NCI-H526 (cell line): Measurements from ENCODE around the gene KLHDC8A.

Source experiments
- DNase-seq, 2 experiments: peaks; one replicate each; lab custom pipeline; 2025; lab: John Stamatoyannopoulos, UW

Gene KLHDC8A

DNA sequence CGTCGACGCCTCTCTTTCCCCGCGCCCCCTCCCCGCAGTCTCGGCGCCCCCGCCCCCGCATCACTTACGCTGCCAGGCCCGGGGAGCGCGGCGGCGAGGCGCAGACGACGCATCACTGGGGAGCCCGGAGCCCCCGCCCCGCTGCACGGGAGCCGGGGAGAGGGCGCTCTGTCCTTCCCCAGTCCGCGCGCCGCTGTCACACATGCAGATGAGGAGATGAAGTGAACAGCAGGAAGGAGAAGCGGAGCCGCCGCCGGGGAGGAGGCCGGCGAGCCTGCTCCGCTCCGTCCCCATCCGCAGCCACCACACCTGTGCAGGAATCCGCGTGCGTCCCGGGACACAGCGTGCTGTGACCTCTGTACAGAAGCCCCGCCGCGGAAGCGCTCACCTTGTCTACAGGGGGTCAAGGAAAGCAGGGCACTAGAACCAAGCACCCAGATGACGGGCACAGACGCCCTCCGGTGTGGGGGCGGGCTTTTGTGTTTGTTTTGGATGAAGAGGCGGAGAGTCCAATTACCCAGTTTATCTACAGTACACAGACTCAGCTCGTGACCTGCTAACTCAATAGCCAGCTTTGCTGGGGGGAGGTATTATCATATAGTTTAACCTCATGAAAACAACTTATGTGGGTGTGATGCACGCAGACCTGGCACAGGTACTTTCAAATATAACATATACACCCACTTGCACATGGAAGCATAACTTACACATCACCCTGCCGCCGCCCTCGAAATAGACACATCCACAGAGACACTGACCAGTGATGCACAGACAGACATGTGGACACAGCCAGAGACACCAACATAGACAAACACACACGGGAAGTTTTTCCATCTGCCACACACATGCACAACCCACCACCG, 12.4 kb downstream of the KLHDC8A start:
- peak in 1 of 2 experiments; percentile 42 for DNase-seq

DNA sequence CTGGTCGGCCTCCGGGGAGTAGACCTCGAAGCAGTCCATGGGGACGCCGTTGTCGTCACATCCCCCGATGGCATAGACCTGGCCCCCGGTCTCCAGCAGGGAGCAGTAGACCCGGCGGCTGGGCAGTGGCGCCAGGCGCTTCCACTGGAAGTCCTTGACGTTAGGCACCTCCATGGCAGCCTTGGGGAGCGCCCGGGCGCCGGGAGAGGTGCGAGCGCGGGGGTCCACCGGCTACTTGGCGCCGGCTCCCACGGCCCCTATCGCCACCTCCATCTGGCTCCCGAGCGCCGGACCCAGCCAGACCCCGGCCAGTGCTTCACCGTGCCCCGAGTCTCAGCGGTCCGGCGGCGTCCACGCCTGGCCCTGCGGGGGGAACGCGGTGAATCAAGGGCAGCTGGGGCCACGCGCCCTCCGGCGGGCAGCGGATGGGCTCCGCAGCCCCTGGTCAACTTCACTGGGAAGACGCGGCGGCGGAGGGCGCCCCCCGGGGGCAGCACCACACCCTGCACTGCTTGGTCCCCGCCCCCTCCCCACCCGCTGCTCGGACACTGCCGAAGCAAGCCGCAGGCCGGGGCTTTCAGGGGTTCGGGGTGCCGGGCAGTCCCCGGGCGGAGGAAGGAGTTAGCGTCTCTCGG, 13.2 kb downstream of the KLHDC8A start:
- DNase-seq = peak in 1 of 2 experiments; percentile 59

DNA sequence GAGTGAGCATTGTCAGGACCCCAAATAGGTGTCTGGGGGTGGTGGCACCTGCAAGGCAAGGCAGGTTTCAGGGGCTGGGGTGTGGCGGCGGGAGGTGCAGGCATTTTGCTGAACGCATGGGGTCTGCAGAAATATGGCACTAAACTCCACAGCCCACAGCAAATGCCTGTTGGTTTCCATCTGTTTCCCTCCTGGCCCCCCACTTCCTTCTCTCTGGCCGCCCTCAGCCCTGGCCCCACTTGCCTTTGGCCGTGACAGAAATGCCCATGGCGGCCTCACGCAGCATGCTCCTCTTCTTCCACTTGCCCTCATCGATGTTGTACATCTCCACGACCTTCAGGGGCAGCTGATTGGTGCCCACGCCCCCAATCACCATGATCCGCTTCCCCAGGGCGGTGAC, 13.7 kb downstream of the KLHDC8A start:
- no peak for DNase-seq

DNA sequence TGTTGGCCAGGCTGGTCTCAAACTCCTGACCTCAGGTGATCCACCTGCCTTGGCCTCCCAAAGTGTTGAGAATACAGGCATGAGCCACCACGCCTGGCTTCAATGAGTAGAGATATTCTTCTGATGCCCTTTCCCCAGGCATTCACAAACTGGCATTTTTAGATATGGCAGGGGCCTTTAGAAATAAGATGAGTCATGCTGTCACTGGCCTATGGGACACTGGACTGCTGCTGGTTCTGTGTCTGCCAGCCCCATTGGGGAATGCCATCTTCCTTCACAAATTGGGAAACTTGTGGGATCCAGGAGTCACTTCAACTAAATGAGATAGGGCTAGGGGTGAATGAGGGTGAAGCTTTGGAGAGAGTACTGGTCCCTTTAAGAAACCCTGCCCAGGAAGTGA, 16.0 kb downstream of the KLHDC8A start:
- DNase-seq = no peak

DNA sequence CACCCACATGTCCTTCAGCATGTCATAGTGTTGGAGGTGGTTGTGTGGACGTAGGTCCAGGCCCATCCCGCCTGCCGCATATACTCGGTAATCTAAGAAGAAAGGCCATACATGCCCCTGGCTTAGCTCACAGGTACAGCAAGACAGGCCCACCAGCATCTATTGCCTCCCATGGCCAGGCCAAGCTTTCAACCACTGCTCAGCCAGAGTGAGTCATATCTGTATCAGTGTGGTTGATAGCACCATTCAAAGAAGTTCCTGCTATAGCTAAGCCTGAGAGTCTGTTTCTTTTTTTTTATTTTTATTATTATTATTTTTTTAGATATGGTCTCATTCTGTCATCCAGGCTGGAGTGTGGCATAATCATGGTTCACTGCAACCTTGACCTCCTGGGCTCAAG, 17.0 kb downstream of the KLHDC8A start:
- DNase-seq = no peak

DNA sequence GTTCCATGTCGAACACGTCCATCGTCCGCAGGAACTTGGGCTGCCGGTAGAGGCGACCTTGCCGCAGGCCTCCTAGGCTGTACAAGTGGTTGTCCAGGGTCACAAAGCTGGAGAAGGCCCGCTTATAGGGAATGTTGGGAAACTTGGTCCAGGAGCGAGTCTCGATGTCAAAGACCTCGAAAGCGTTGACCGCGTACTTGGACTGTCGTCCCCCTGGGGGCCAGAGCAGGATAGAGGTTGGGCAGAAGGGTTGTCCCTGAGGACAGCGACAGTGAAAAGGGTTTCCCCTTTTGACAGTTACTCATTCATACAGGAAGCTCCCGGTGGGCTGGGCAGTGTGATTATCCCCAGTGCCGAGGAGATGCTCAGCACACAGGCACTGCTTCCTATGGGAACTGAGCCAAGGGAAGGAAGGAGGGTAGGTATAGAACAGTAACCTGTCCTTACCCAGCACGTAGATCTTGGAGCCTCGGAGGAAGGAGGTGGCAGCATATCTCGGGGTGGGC, 17.5 kb downstream of the KLHDC8A start:
- no peak for DNase-seq

DNA sequence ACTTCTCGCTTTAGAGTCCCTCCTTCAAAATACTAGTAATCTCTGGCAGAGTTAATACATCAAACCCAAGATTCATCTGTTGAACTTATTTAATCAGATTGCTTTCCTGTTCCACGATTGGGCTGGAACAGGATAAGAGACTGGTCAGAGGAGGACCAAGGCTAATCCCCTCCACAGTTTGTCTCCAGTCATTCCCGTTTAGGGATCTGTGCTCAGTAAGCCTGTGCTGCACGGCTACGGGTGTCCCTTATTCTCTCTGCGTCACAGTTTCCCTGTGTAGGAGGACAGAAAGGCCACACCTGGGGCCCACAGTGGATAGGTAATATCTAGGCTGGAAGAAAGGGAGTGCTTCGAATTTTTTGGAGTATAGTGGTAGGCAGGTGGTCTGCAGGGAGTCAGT, 18.7 kb downstream of the KLHDC8A start:
- DNase-seq = no peak

DNA sequence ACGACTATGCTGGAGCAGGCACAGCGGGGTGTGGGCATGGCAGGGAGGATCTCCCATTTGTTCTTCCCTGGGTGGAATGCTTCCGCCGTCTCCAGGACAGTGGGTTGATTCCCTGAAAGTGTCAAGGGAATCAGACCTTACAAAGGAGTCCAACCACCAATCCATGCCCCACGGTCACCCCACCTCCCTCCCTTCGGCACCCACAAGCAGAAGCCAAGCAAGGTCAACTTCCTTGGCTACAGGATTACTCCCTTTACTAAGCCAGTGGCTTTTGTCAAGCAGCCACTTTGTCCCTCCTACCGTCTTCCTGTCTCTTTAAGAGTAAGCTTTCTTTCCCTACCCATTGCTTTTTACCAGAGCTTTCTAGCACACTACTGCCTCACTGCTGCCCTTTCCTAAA, 19.2 kb downstream of the KLHDC8A start:
- DNase-seq = no peak

DNA sequence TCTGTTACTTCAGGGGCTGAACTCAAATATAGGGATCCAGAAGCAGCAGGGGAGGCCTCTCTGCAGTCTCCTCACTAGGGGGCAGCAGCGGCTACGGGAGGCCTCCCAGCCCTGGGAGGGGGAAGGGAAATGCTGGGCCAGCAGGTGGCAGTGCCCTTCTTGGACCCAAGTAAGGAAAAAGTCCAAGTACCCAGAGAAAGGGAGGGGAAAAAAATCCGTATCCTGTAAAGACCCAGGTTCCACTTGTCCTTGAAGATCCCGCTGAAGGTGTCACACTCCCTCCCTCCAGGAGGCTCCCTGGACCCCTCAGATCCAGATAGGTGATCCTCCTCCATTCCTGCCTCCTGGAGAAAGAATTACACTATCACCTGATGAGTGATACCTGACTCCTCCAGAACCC, 21.0 kb downstream of the KLHDC8A start:
- DNase-seq = peak; percentile 57 to 81

DNA sequence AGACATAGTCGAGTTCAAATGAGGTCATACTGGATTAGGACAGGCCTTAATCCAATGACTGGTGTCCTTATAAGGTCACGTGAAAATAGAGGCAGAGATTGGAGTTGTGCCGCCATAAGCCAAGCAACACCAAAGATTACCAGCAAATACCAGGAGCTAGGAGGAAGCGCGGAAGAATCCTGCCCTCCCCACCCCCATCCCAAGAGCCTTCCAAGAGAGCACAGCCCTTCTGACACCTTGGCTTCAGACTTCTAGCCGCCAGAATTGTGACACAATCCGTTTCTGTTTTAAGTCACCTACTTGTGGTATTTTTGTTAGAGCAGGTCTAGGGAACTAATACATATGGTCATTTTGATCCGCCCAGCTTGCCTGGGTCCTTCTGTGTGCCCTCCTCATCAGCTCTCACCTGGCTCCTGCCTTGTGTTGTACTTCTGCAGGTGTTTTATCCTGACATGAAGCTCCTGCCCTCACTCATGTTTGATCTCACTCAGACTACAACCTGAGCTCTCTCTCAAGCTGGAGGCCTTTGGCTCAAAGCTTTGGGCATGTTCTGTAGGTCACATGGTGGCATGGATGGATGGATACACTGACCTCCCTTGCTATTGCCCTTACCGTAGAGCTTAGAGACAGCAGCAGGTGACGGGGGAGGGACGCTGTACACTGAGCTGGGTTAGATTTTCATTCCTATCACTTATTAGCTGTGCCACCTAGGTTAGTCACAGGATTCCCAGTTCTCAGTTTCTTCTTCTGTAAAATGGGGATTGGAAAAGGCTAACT, 24.5 kb downstream of the KLHDC8A start:
- DNase-seq = no peak

DNA sequence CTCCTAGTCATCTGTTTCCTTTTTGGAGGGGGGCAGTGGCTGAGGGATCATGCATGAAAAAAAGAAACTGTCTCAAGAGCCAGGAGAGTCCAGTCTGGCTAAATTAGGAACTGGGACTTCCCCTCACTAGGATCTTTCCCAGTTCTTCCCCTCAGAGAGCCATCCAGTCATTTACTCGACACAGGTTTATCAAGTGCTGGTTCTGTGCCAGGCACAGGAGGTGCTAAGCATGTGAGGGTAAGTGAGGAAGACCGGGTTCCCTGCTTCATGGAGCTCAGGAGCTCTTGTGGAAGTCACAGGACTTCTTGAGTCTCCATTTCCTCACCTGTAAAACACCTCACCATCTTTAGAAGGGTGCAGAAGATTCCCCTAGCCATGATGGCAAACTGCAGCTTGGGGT, 26.6 kb downstream of the KLHDC8A start:
- DNase-seq = no peak

DNA sequence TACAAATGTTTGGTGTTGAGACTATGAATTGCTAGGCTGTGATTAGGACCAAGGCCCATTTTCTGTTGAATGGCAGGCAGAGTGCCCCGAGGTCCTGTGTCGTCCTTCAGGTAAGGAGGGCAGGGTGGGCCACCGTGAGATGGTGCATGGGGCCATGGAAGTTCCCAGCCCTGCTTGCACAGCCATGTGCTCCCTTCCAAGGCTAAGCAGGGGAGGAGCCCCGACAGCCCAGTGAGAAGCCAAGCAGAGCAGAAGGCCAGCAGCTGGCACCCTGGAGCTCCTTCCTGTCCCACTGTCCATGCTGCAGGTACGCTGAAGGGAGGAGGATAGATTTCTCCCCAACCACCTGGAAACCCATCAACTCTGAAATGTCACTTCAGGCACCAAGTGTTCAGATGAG, 27.0 kb downstream of the KLHDC8A start:
- no peak for DNase-seq

DNA sequence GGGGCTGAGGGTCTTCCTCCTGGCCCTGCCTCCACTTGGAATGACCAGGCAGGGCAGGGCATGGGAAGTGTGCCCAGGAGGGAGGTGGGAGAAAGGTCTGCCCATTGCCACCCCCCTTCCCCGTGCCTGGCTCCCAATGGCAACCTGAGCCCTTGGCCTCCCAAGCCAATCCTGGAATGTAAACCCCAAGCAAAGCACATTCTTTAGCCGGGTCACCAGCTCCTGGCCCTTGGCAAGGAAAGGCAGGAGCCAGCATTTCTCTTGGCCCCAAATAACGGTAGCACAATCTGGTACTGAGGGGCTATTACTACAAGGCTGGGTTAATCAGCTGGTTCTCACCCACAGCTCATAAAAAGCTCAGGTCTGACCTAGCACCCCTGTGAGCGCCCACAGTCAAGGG, 28.2 kb downstream of the KLHDC8A start:
- DNase-seq = no peak

DNA sequence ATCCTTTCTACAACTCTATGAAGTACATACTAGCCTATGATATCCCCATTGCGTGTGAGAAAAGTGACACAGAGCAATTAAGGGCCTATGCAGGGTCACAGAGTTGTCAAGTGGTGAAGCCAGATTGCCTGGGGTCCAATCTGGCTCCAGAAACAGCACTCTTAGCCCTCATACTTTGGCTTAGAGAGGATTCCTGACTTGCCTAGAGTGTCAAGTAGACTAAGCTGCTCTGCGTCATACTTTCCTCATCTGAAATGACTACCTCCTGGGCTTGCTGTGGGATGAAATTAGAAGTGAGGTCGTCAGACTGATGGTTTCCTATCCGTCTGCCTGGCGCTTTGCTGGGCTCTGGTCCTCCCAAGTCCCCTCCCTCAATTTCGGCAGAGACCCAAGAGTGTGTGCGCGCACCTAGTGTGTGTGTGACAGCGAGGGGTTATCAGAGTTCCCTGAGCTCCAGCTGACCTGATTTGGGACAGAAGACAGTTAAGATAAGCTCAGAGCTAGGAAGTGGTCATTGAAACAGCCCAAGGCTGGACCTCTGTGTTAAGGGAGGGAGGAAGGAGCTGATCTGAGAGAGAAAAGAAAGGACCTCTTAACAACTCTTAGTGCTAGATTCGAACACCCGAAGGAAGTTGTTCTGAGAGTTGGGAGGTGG, 29.8 kb downstream of the KLHDC8A start:
- no peak for DNase-seq

DNA sequence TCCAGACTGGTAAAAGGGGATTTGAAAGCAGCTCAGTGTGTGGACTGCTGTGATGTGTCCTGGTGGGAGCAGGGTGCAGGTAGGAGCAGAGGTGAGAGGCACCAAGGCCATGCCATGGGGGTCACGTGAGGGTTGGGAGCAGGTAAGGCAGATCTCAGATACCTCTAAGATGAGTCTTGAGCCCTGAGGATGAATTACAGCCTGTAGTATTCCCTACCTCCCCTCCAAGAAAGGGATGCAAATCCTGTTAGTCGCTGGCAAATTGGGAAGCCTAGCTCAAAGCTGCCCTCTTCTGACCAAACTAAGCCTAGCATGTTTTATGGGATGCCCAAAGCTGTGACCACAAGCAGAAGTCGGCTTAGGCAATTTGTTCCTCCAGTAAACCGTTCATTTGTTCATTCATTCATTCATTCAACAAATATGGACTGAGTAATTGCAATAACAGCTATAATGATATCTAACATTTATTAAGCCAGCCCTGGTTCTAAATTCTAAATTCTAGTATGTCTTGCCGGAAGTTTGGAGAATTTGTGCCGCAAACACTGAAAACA, 31.3 kb downstream of the KLHDC8A start:
- DNase-seq = peak; percentile 8 to 70

DNA sequence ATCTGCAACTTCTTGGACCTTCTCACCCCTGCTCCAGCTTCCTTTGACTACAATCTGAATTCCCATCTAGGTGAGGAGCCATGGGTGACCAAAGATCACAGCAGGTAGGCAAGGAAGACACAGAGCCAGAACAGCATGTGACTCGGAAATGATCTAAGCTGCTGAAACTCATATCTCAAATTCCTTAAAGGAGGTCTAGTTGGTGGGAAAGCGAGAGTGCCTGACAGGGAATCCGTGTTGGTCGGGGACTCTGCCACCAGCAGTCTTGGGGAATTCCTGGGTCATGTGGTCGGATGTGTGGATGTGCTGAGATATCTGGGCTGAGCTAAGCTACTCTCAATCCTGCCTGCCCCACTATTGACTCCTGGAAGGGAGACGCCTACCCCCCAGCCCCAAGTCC, 31.9 kb downstream of the KLHDC8A start:
- DNase-seq = no peak

DNA sequence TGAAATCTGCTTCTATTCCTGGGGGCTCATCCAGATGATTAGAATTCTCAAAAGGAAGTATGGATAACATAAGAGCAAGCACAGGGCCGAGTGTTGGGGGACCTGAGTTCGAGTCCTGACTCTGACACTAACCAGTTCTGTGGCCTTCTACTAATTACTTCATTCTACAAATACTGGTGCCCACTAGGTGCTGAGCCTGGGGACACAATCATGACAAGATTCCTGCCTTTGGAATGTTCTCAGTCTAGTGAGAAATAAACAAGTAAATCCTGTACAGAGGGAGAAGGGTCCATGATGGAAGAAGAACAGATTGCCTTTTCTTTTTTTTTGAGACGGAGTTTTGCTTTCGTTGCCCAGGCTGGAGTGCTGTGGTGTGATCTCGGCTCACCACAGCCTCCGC, 32.9 kb downstream of the KLHDC8A start:
- DNase-seq = no peak

DNA sequence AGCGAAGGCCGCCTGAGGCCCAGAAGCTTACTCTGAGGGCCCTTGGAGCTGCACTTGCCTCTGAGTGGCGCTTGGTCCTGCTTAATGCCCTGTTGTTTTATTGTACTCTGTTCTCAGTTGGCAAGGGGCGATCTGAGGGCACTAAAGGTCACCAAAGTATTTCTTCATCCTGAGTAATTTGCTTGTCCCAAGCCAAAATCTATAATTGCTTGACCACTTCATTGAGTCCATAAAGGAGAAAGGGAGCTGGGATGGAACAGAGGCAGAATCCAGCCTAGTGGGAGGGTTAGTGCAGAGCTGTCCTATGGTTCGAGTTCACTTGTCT, 34.8 kb downstream of the KLHDC8A start:
- DNase-seq = no peak

DNA sequence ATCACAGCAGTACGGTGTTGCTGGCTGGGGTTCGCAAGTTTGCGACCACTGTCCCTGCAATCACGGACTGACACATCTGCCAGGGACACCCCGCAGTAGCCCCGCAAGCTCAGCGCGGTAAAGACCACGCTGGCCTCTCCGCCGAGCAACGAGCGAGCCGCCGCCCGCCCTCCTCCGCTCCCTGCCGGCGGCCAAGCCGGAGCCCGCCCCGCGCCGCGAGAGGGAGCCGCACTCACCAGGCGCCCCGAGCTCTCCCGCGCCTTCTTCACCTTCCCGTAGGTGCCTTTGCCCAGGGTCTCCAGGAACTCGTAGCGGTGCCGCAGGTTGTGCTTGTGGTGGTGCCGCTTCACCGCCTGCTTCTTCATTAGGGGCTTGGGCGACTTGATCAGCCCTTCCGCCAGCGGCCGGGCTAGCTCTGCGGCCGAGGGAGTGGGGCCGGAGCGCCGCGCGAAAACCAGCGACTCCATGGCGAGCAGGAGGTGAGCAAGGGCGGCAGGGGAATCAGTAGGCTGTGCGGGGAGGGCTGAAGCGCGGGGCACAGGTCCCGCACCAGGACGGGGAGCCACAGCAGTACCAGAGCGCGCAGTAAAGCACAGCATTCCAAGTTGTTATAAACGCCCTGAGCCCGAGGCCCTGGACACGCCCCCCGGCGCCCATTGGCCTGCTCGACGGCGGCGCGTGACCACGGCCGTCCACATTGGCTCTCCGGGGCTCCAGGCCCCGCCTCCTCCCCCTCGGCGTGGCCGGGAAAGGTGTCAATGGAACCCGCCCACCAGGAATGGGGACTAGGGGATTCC, 35.4 kb downstream of the KLHDC8A start, which contains the start of gene NUAK2:
Gene NUAK2 (minus strand): TSS at position 584 of the 797 bp plus-strand sequence. CDS start 117 bp downstream, at position 467.
- peak; percentile 61 to 89 for DNase-seq

DNA sequence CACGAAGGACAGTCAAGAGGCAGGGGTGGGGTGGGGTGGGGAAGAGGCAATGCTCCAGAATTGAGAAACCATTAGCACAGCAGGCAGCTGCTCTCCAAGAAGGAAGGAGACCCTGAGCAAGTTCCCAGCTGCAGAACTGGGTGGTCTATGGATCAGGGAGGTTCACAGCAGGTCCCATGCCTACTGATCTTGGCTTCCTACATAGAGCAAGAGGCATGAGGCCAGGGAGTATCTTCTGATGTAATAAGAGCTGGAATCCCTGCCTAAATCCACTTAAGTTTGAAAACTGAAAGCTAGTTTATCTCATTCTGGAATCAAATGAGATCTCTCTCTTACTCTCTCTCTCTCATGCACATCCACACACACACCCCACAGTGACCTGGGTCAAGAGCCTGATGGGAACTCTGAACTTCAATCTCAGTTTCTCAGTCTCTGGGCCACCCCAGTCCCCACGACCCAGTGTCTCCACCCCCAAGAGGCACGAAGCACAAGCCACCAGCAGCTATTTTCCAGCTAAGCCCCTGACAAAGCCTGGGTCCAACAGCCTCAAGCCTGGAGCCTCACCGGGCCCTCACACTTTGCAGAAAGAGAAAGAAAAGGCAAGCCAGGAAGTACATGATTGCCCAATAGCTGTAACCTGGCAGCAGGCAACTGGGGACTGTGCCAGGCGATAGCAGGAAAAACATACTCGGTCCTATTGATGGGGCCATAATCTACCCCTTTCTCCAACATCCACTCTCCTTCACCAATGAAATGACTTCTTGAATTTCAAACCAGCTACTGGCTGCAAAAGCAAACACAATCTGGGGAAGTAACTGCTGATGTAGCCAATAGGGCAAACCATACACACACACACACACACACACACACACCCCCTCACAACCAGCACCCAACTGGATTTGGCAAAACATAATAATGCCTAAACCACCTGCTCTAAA, 37.4 kb downstream of the KLHDC8A start:
- DNase-seq = no peak
